Astrocyte (in vitro differentiated cells and primary cell): ENCODE results near the gene SLC35F1. TPM values are rescaled to one million over a fixed set of nuclear protein-coding genes. Genes with fewer than 3 reads are reported as not detected.

Source experiments
- DNase-seq: peaks from one replicate; pipeline ENCODE4 v3.0.0-alpha.2; 2010; ENCODE audit warnings: low read depth
- FAIRE-seq: peaks from 2 replicates; lab custom pipeline; 2011; peaks lifted over from hg19 to GRCh38; lab: Jason Lieb, UNC
- H2AFZ ChIP-seq: 2 replicates; pipeline ENCODE4 v1.6.0; 2012; ENCODE audit warnings: low read depth, low read length, inconsistent platforms
- H3K27ac ChIP-seq: 2 replicates; pipeline ENCODE4 v1.5.1; 2011; ENCODE audit warnings: low read depth, low read length, inconsistent platforms
- H3K27me3 ChIP-seq: 2 replicates; pipeline ENCODE4 v1.6.0; 2011; ENCODE audit warnings: low read length, inconsistent platforms; ENCODE audit not compliant: insufficient read depth
- H3K36me3 ChIP-seq: 2 replicates; pipeline ENCODE4 v1.5.1; 2011; ENCODE audit warnings: low read length, inconsistent platforms; ENCODE audit not compliant: insufficient read depth
- H3K4me1 ChIP-seq: 2 replicates; pipeline ENCODE4 v1.5.1; 2011; ENCODE audit warnings: low read length, inconsistent platforms; ENCODE audit not compliant: insufficient read depth
- H3K4me2 ChIP-seq: 2 replicates; pipeline ENCODE4 v1.6.0; 2012; ENCODE audit warnings: low read length, inconsistent platforms
- H3K4me3 ChIP-seq: 2 replicates; pipeline ENCODE4 v1.5.1; 2011; ENCODE audit warnings: low read depth, mild to moderate bottlenecking, low read length, inconsistent platforms; ENCODE audit not compliant: insufficient read depth
- H3K79me2 ChIP-seq: 2 replicates; pipeline ENCODE4 v1.6.0; 2012; ENCODE audit warnings: mild to moderate bottlenecking, low read length, inconsistent platforms; ENCODE audit not compliant: insufficient read depth
- H3K9ac ChIP-seq: 2 replicates; pipeline ENCODE4 v1.6.0; 2012; ENCODE audit warnings: mild to moderate bottlenecking, low read length, inconsistent platforms
- H3K9me3 ChIP-seq: 2 replicates; pipeline ENCODE4 v1.5.1; 2012; ENCODE audit warnings: low read depth, mild to moderate bottlenecking, low read length, inconsistent platforms; ENCODE audit not compliant: insufficient read depth
- H4K20me1 ChIP-seq: 2 replicates; pipeline ENCODE4 v1.6.0; 2012; ENCODE audit warnings: low read length, inconsistent platforms; ENCODE audit not compliant: insufficient read depth
- H3K27ac Mint-ChIP-seq: one replicate; pipeline ENCODE4 v1.8.0; 2021; ENCODE audit warnings: mild to moderate bottlenecking, mixed read lengths; ENCODE audit not compliant: unreplicated experiment
- H3K27me3 Mint-ChIP-seq: one replicate; pipeline ENCODE4 v1.8.0; 2021; ENCODE audit warnings: low read depth, mixed read lengths; ENCODE audit not compliant: unreplicated experiment
- H3K36me3 Mint-ChIP-seq: one replicate; pipeline ENCODE4 v1.8.0; 2021; ENCODE audit warnings: low read depth, mixed read lengths; ENCODE audit not compliant: unreplicated experiment
- H3K4me1 Mint-ChIP-seq: one replicate; pipeline ENCODE4 v1.8.0; 2021; ENCODE audit warnings: low read depth, mixed read lengths; ENCODE audit not compliant: unreplicated experiment
- H3K4me3 Mint-ChIP-seq: one replicate; pipeline ENCODE4 v1.8.0; 2021; ENCODE audit warnings: mild to moderate bottlenecking, moderate library complexity, mixed read lengths; ENCODE audit not compliant: unreplicated experiment
- H3K9me3 Mint-ChIP-seq: one replicate; pipeline ENCODE4 v1.8.0; 2021; ENCODE audit warnings: mild to moderate bottlenecking, mixed read lengths; ENCODE audit not compliant: unreplicated experiment
- CTCF ChIP-seq: IDR thresholded peaks from 2 replicates; pipeline ENCODE4 v1.5.1; 2011; ENCODE audit warnings: low read depth, mild to moderate bottlenecking, inconsistent platforms, low read length, moderate library complexity; ENCODE audit not compliant: insufficient read depth
- EZH2 ChIP-seq: IDR thresholded peaks from 2 replicates; pipeline ENCODE4 v1.6.1; 2012; ENCODE audit warnings: mild to moderate bottlenecking, low read length, inconsistent platforms; ENCODE audit not compliant: insufficient read depth
- total RNA-seq: library from RNA; stranded (reverse); gene quantifications from 2 replicates; pipeline ENCODE4 v1.2.1, GENCODE V29; 2021

The SLC35F1 gene
- total RNA-seq, 1 donor from 2014 or later = 1.0 TPM

GRCh38 chr6:118200160-118200559 is 293.1 kb downstream of the SLC35F1 start:
- DNase-seq (no peak), FAIRE-seq (no peak)
- Histone ChIP-seq H3K9me3 (no peaks in the 10 kb centered on the region), H3K27ac (no peak overlapping the region), H2AFZ (no peak overlapping the region), H3K4me1 (no peaks in the 10 kb centered on the region), H3K27me3 (no peaks in the 10 kb centered on the region), H3K36me3 (no peaks in the 10 kb centered on the region), H3K79me2 (no peaks in the 10 kb centered on the region), H4K20me1 (no peaks in the 10 kb centered on the region), H3K9ac (no peak overlapping the region), H3K4me3 (no peak overlapping the region), H3K4me2 (no peak overlapping the region)
- H3K9me3 Mint-ChIP-seq = no peaks in the 10 kb centered on the region
- H3K4me1 Mint-ChIP-seq = peaks cover 3% of the 10 kb centered on the region
- no peaks in the 10 kb centered on the region for H3K36me3 Mint-ChIP-seq
- H3K27ac Mint-ChIP-seq = no peak overlapping the region
- no peaks in the 10 kb centered on the region for H3K27me3 Mint-ChIP-seq
- H3K4me3 Mint-ChIP-seq = no peak overlapping the region
- TF ChIP-seq CTCF (no peak), EZH2 (no peak)

GRCh38 chr6:118202517-118202916 is 295.5 kb downstream of the SLC35F1 start:
- Histone ChIP-seq H3K4me2 (no peak overlapping the region), H3K27ac (no peak overlapping the region), H3K79me2 (no peaks in the 10 kb centered on the region), H3K4me1 (no peaks in the 10 kb centered on the region), H2AFZ (no peak overlapping the region), H3K4me3 (no peak overlapping the region), H4K20me1 (no peaks in the 10 kb centered on the region), H3K36me3 (no peaks in the 10 kb centered on the region), H3K9ac (no peak overlapping the region), H3K27me3 (no peaks in the 10 kb centered on the region), H3K9me3 (no peaks in the 10 kb centered on the region)
- no peaks in the 10 kb centered on the region for H3K27me3 Mint-ChIP-seq
- DNase-seq (no peak), FAIRE-seq (no peak)
- no peaks in the 10 kb centered on the region for H3K9me3 Mint-ChIP-seq
- H3K27ac Mint-ChIP-seq = no peak overlapping the region
- no peak overlapping the region for H3K4me3 Mint-ChIP-seq
- no peak for TF ChIP-seq EZH2
- TF ChIP-seq CTCF = no peak
- no peaks in the 10 kb centered on the region for H3K36me3 Mint-ChIP-seq
- H3K4me1 Mint-ChIP-seq = peaks cover 3% of the 10 kb centered on the region

- Mint-ChIP-seq H3K9me3 (no peaks in the 10 kb centered on the region), H3K36me3 (no peaks in the 10 kb centered on the region), H3K27ac (no peak overlapping the region), H3K4me3 (no peak overlapping the region), H3K4me1 (peaks cover 2% of the 10 kb centered on the region), H3K27me3 (no peaks in the 10 kb centered on the region)
- TF ChIP-seq EZH2 = no peak
- TF ChIP-seq CTCF = no peak
- no peaks in the 10 kb centered on the region for H4K20me1 ChIP-seq
- H3K4me1 ChIP-seq = no peaks in the 10 kb centered on the region
- H3K4me3 ChIP-seq = no peak overlapping the region
- H3K79me2 ChIP-seq = no peaks in the 10 kb centered on the region
- no peak for FAIRE-seq
- no peak overlapping the region for H3K9ac ChIP-seq
- no peaks in the 10 kb centered on the region for H3K9me3 ChIP-seq
- DNase-seq = no peak
- no peaks in the 10 kb centered on the region for H3K27me3 ChIP-seq
- no peak overlapping the region for H3K27ac ChIP-seq
- H3K36me3 ChIP-seq = no peaks in the 10 kb centered on the region
- no peak overlapping the region for H2AFZ ChIP-seq
- H3K4me2 ChIP-seq = no peak overlapping the region
Observed at GRCh38 chr6:118203545-118203944, 296.5 kb downstream of the SLC35F1 start.
